Transverse colon (tissue), 4 donors: Measurements from ENCODE around the gene SETD1B.

Experiments
- CTCF ChIP-seq, 5 experiments: fragments of 200-600 bp in 3 of 5; fragments of 450-650 bp in 2 of 5; sonication (generic) in 3 of 5; IDR thresholded peaks; 1 replicate in 2 of 5; 2 replicates in 3 of 5; pipeline ENCODE4 v1.5.1; 2016 to 2017; ENCODE audit warnings: antibody characterized with exemption in 5 of 5, inconsistent platforms in 3 of 5, mild to moderate bottlenecking in 2 of 5, moderate library complexity in 1 of 5
- EP300 ChIP-seq: sonication (generic); formaldehyde crosslinking; IDR thresholded peaks from one replicate; pipeline ENCODE4 v1.6.1; 2017; ENCODE audit warnings: antibody characterized with exemption, low read depth
- POLR2A ChIP-seq: fragments of 450-650 bp; IDR thresholded peaks from one replicate; pipeline ENCODE4 v1.6.1; 2016; ENCODE audit warnings: antibody characterized with exemption, mild to moderate bottlenecking, moderate library complexity
- POLR2AphosphoS5 ChIP-seq, 3 donors: sonication (generic); formaldehyde crosslinking; IDR thresholded peaks; one replicate each; pipeline ENCODE4 v1.6.1; 2016; ENCODE audit warnings: antibody characterized with exemption in 3 of 3

- TF ChIP-seq CTCF (IDR thresholded peaks at IDR 0.05) = no peak
- no peak for TF ChIP-seq POLR2A
- no peak for TF ChIP-seq EP300
- no peak for TF ChIP-seq POLR2AphosphoS5 (IDR thresholded peaks at IDR 0.05)
These were observed 24.5 kb downstream of the SETD1B start for GRCh38 chr12:121828306-121828705.
